Loucy (cell line): Measurements from ENCODE around the gene AKAP6.

Source experiments
- CTCF ChIP-seq: fragments of 200-600 bp; sonication (generic); conservative IDR thresholded peaks from 2 replicates; pipeline ENCODE4 v1.5.1; 2014; ENCODE audit warnings: mild to moderate bottlenecking, antibody characterized with exemption, low read length
- EZH2phosphoT487 ChIP-seq: fragments of 200-600 bp; IDR thresholded peaks from 2 replicates; pipeline ENCODE4 v1.6.1; 2018; ENCODE audit warnings: antibody characterized with exemption, mild to moderate bottlenecking, moderate library complexity, borderline replicate concordance

- TF ChIP-seq CTCF: no peak
- no peak for TF ChIP-seq EZH2phosphoT487
Observed at GRCh38 chr14:32820682-32821081, 491.6 kb downstream of the AKAP6 start.
